ENCODE results near the gene CCS.

DNA sequence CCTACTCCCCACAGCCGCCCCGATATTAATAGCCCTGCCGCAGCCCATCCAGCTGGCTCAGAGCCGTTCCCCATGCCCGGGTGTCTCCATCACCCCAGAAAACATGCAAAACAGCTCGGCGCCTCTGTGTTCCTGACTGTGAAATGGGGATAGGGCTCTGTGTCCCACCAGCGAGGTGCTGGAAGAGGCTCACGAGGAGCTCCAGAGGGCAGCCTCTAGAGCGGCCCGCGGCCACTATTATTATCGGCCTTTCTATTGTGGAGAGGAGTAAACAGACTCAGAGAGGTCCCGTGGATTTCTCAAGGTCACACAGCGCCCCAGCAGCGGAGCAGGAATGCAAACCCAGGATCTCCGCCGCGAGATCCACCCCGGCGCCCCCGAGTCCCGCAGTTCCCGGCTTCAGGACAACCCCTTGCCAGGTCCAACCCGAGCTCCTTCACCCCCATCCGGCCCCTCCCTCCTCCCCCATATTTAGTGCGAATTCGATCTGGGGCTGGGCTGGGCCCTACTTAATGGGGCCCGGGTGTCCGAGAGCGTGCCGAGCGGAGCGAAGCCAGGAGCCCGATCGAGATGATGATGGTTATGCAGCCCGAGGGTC lies 46.5 kb upstream of the CCS start, which contains the start of gene ACTN3:
- TF ChIP-seq, protein P1, sequence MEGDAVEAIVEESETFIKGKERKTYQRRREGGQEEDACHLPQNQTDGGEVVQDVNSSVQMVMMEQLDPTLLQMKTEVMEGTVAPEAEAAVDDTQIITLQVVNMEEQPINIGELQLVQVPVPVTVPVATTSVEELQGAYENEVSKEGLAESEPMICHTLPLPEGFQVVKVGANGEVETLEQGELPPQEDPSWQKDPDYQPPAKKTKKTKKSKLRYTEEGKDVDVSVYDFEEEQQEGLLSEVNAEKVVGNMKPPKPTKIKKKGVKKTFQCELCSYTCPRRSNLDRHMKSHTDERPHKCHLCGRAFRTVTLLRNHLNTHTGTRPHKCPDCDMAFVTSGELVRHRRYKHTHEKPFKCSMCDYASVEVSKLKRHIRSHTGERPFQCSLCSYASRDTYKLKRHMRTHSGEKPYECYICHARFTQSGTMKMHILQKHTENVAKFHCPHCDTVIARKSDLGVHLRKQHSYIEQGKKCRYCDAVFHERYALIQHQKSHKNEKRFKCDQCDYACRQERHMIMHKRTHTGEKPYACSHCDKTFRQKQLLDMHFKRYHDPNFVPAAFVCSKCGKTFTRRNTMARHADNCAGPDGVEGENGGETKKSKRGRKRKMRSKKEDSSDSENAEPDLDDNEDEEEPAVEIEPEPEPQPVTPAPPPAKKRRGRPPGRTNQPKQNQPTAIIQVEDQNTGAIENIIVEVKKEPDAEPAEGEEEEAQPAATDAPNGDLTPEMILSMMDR (tag by site-specific recombination; IDR thresholded peaks at IDR 0.05) = no peak
- no peak for TF ChIP-seq ZNF843 (tag by site-specific recombination; IDR thresholded peaks at IDR 0.05)
- TF ChIP-seq ZNF670 (tag by site-specific recombination; IDR thresholded peaks at IDR 0.05; ENCODE audit: low read depth) = no peak
